ENCODE results near the gene HIVEP3.

- TF ChIP-seq CTCF (conservative IDR thresholded peaks at IDR 0.05) (no peak), EZH2 (IDR thresholded peaks at IDR 0.05; ENCODE audit: low read depth) (no peak)
These were observed 234.8 kb downstream of the HIVEP3 start for GRCh38 chr1:41683681-41684500.
